H1 (cell line): Measurements from ENCODE around the gene CFAP107.

Source experiments
- CREB1 ChIP-seq: IDR thresholded peaks from 2 replicates; pipeline ENCODE4 v1.6.1; 2012; ENCODE audit warnings: inconsistent platforms
- EZH2 ChIP-seq: fragments of 200-600 bp; sonication (generic); IDR thresholded peaks from 2 replicates; pipeline ENCODE4 v1.7.1; 2012; ENCODE audit warnings: low read depth, mild to moderate bottlenecking, moderate library complexity, low read length, inconsistent platforms; ENCODE audit not compliant: severe bottlenecking
- SP2 ChIP-seq: IDR thresholded peaks from 2 replicates; pipeline ENCODE4 v1.6.1; 2012; ENCODE audit warnings: mild to moderate bottlenecking, low read length, inconsistent platforms

- TF ChIP-seq EZH2 (no peak), SP2 (no peak), CREB1 (no peak)
Observed at GRCh38 chr1:12696658-12697057, 49.3 kb upstream of the CFAP107 start.
